Right cardiac atrium (tissue), 5 donors: Measurements from ENCODE around the gene TEPSIN. TPM values are rescaled to one million over a fixed set of nuclear protein-coding genes. Genes with fewer than 3 reads are reported as not detected.

ENCODE experiments used
- ATAC-seq, 2 donors: fragments of 200-7000 bp; cut with Tn5 transposase; one replicate each; pipeline versions ENCODE4 v1.8.0 to v1.9.1; 2020; ENCODE audit warnings: moderate library complexity in 2 of 2, mild to moderate bottlenecking in 1 of 2
- DNase-seq, 3 donors: peaks; one replicate each; pipeline ENCODE4 v3.0.0-alpha.2; 2020
- H3K27ac ChIP-seq: one replicate; pipeline ENCODE4 v1.5.1; 2013; ENCODE audit warnings: mild to moderate bottlenecking, low read length, control low read depth, moderate library complexity
- H3K27me3 ChIP-seq: one replicate; pipeline ENCODE4 v1.6.1; 2013; ENCODE audit not compliant: control insufficient read depth, insufficient read depth
- H3K4me1 ChIP-seq: one replicate; pipeline ENCODE4 v1.6.1; 2013; ENCODE audit warnings: low read length; ENCODE audit not compliant: control insufficient read depth, insufficient read depth
- H3K4me3 ChIP-seq: one replicate; pipeline ENCODE4 v1.5.1; 2013; ENCODE audit warnings: low read length, control low read depth
- H3K9me3 ChIP-seq: one replicate; pipeline ENCODE4 v1.6.1; 2013; ENCODE audit warnings: low read length; ENCODE audit not compliant: control insufficient read depth
- WGBS: extraction: QIAGEN DNeasy Blood & Tissue Kit; methylation state at CpG from one replicate; pipeline ENCODE4 v1.1.7; 2013; 5-methylcytosine and 5-hydroxymethylcytosine counted together
- intact Hi-C, 4 donors: fragments of 100-400 bp; cut with DNase I; formaldehyde crosslinking; loops; one replicate each; pipeline versions ENCODE4 v1.11.0 to v1.14.0; 2022 to 2023
- polyA plus RNA-seq: library from polyadenylated mRNA; stranded (reverse); fragments of 200-250 nt; gene quantifications from one replicate; pipeline ENCODE4 v1.2.3, GENCODE V29; 2013
- total RNA-seq, 4 donors: library from RNA; stranded (reverse); fragmentation: NEBNext Ultra II Directional; extraction: Animal tissue kit (Norgen Biotek cat#: 25700); gene quantifications; one replicate each; pipeline ENCODE4 v1.2.1, GENCODE V29; 2021
- donor health status: healthy with polysubstance abuse.
- donor health status: DM: no; HTN: yes; CAD: no.
- donor health status: DM: no; HTN: no; CAD: no.
- donor health status: DM: no; HTN: yes; CAD: no; lungs with severe emphysema.
- donor health status: DM: yes; HTN: yes; CAD: no.

The TEPSIN gene
- total and polyA plus RNA-seq, 5 donors, result 12.5 to 17.7 (median 13.2) TPM

DNA sequence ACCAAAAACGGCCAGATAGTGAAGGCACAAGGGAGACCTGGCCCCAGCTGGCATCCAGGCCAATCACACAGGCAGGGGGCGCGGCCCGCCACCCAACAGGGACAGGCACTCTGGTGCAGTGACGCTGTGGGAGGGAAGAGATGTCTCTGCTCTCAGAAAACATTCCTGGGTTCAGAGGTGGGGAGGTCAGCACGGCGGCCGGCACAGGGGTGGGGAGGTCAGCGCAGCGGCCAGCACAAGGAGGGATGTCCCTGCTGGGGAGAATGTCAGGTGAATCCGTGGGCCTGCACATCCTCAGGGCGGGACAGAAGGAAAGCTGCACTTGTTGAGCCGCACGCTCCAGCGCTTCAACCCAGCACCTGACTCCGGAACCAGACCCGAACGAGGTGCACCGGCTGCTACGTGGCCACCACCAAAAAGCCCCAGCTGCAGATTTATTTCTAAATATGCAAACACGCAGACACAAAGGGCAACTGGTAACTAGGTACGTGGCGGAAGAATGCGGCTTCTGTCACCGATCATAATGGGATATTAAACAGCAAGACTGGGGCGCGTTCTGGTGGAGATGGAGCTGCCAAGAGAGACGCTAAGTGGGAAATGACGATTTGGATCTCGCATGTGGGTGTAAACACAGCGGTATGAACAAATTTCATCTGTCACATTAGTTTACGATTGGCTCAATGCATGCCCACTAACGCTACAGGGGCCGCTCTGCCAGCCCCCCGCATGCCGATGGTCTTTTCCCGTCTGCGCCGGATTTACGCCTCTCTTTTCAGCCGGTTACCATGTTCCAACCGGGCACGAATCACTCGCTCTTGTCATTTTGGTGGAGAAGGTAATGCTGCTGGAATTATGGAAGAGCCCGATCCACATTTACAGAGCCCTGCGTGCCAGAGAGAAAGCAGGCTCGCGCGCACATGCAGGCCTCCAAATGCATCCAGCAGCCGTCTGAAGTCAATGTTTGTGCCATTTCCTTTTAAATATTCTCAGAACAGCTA, 40.7 kb upstream of the TEPSIN start:
- Histone ChIP-seq H3K27me3 (no peaks in the 10 kb centered on the region), H3K4me1 (peaks cover 4% of the 10 kb centered on the region), H3K9me3 (no peaks in the 10 kb centered on the region), H3K27ac (no peak overlapping the region), H3K4me3 (no peak overlapping the region)
- DNase-seq (peak in 2 of 3 donors; percentile 43 to 56), ATAC-seq (no peak)
- WGBS, result 96% methylated on average over 50 of the region's 50 CpGs
- intact Hi-C loops, result no loop called here

DNA sequence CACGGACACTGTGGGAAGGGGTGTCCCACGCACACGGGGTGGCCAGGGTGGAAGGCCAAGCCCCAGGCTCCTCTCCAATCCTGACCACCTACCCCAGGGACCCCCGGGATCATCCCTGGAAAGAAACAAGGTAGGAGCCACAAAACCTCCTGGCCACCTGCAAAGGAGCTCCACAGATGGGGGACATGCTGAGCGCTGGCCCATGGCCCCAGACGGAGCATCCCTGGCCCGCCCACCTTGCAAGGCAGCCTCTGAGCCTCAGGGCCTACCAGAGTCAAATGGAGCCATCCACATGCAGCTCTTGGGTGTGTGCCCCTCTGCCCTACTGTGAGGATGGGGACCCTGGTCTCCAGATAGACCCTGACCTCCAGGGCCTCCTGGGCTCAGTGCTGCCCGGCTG, 40.0 kb upstream of the TEPSIN start:
- 97% methylated on average over 8 of the region's 8 CpGs for WGBS
- Histone ChIP-seq H3K27ac (no peak overlapping the region), H3K27me3 (no peaks in the 10 kb centered on the region), H3K4me3 (no peak overlapping the region), H3K4me1 (peaks cover 4% of the 10 kb centered on the region), H3K9me3 (no peaks in the 10 kb centered on the region)
- DNase-seq, result peak in 2 of 3 donors; percentile 30 to 43
- intact Hi-C loops, result no loop called here
- ATAC-seq, result no peak

DNA sequence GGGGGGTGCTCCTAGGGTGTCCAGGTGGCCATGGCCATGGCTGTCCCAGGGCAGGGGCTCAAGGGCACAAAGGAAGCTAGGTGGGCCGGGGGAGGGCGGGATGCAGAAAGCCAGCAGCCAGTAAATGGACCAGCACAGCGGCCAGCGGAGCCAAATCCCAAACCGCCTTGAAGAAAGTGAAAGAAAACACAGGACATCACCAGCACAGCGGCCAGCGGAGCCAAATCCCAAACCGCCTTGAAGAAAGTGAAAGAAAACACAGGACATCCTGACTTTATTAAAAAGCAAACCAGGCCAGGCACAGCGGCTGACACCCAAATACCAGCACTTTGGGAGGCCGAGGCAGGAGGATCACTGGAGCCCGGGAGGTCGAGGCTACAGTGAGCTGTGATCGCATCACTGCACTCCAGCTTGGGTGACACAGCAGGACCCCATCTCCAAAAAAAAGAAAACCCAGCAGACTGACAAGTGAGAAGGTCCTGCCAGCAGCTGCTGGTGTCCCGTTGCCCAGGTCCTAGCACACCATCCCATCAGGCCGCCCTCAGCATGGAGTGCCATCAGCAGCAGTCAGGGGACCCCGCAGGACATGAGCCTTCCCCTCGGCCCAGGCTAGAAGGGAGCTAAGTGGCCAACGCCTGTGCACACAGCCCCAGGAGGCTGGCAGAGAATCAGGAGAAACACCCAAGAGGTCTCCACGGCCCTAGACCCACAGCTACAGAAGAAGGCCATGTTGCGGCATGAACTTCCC, 39.3 kb upstream of the TEPSIN start:
- Histone ChIP-seq H3K9me3 (no peaks in the 10 kb centered on the region), H3K4me3 (no peak overlapping the region), H3K27me3 (no peaks in the 10 kb centered on the region), H3K27ac (no peak overlapping the region), H3K4me1 (peaks cover 4% of the 10 kb centered on the region)
- DNase-seq (peak; percentile 82 to 94 (median 82)), ATAC-seq (peak; percentile 81 to 86)
- intact Hi-C loops, result no loop called here
- 66% methylated on average over 20 of the region's 20 CpGs for WGBS

GRCh38 chr17:81277421-81277820, 38.6 kb upstream of the TEPSIN start:
- no peak overlapping the region for H3K27ac ChIP-seq

DNA sequence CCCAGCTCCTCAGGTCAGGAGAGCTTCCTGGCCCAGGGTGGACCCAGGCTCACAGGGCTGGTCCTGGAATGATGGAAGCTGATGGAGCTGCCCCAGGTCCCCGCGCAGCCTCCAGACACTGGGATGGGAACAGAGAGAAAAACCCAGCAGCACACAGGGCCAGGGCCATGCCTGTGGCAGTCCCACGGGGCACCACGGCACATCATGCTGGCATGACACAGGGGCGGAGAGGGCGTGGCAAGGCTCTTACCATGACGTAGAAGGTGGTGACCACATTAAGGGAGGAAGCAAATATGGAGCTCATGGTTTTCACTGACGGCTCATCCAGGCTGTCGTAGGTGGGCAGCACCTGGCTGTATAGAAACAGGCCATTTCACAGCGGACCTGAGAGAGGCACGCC, 37.9 kb upstream of the TEPSIN start:
- WGBS, result 77% methylated on average over 11 of the region's 11 CpGs
- peak overlapping the region; percentile 3 for H3K27ac ChIP-seq
- peak in 1 of 2 donors; percentile 3 for ATAC-seq
- peaks cover 4% of the 10 kb centered on the region for H3K4me1 ChIP-seq
- H3K4me3 ChIP-seq, result no peak overlapping the region
- intact Hi-C loops, result no loop called here
- H3K9me3 ChIP-seq, result no peaks in the 10 kb centered on the region
- DNase-seq, result peak in 2 of 3 donors; percentile 59
- H3K27me3 ChIP-seq, result no peaks in the 10 kb centered on the region

More at GRCh38 chr17:81277421-81277820, 38.6 kb upstream of the TEPSIN start:
- Histone ChIP-seq H3K9me3 (no peaks in the 10 kb centered on the region), H3K27me3 (no peaks in the 10 kb centered on the region), H3K4me3 (no peak overlapping the region), H3K4me1 (peaks cover 4% of the 10 kb centered on the region)
- 44% methylated on average over 18 of the region's 18 CpGs for WGBS
- intact Hi-C loops, result no loop called here
- peak; percentile 88 for ATAC-seq
- peak; percentile 79 to 95 (median 93) for DNase-seq

DNA sequence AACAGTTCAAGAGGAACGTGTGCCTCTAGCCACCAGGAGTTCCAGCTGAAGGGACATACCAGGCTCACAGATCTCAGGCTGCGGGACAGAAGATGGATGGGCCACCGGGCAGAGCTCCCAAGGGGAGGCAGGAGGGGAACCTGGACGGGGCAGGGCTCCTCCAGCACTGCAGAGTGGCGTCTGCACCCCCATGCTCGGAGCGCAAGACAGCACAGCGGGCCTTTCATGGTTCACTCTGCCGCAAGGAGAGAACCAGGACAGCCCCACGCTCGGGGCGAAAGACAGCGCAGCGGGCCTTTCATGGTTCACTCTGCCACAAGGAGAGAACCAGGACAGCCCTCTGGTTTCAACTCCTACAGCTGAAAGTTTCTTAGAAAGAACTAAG, 35.6 kb upstream of the TEPSIN start:
- WGBS, result 96% methylated on average over 14 of the region's 14 CpGs
- H3K9me3 ChIP-seq, result no peaks in the 10 kb centered on the region
- H3K4me3 ChIP-seq, result no peak overlapping the region
- H3K27me3 ChIP-seq, result no peaks in the 10 kb centered on the region
- DNase-seq, result peak in 2 of 3 donors; percentile 13 to 30
- H3K4me1 ChIP-seq, result peaks cover 4% of the 10 kb centered on the region
- intact Hi-C loops, result no loop called here
- no peak overlapping the region for H3K27ac ChIP-seq
- ATAC-seq, result no peak

GRCh38 chr17:81273698-81274470, 35.0 kb upstream of the TEPSIN start:
- no peaks in the 10 kb centered on the region for H3K9me3 ChIP-seq
- H3K27ac ChIP-seq, result no peak overlapping the region
- peaks cover 4% of the 10 kb centered on the region for H3K4me1 ChIP-seq
- ATAC-seq, result no peak
- peak in 2 of 3 donors; percentile 28 to 54 for DNase-seq
- intact Hi-C loops, result no loop called here
- H3K4me3 ChIP-seq, result no peak overlapping the region
- no peaks in the 10 kb centered on the region for H3K27me3 ChIP-seq
- 95% methylated on average over 31 of the region's 31 CpGs for WGBS

GRCh38 chr17:81272616-81273015, 33.8 kb upstream of the TEPSIN start:
- peak in 2 of 3 donors; percentile 21 to 44 for DNase-seq
- Histone ChIP-seq H3K27ac (no peak overlapping the region), H3K4me3 (no peak overlapping the region), H3K9me3 (no peaks in the 10 kb centered on the region), H3K4me1 (peaks cover 4% of the 10 kb centered on the region), H3K27me3 (no peaks in the 10 kb centered on the region)
- WGBS, result 82% methylated on average over 12 of the region's 12 CpGs
- intact Hi-C loops, result no loop called here
- ATAC-seq, result no peak

- ATAC-seq (peak in 1 of 2 donors; percentile 22), DNase-seq (peak in 1 of 3 donors; percentile 22)
- H3K27me3 ChIP-seq, result no peaks in the 10 kb centered on the region
- no peak overlapping the region for H3K4me3 ChIP-seq
- WGBS, result 87% methylated on average over 12 of the region's 12 CpGs
- H3K9me3 ChIP-seq, result no peaks in the 10 kb centered on the region
- intact Hi-C loops, result no loop called here
- no peak overlapping the region for H3K27ac ChIP-seq
- H3K4me1 ChIP-seq, result no peaks in the 10 kb centered on the region
Measured at GRCh38 chr17:81271226-81271625, 32.4 kb upstream of the TEPSIN start.

DNA sequence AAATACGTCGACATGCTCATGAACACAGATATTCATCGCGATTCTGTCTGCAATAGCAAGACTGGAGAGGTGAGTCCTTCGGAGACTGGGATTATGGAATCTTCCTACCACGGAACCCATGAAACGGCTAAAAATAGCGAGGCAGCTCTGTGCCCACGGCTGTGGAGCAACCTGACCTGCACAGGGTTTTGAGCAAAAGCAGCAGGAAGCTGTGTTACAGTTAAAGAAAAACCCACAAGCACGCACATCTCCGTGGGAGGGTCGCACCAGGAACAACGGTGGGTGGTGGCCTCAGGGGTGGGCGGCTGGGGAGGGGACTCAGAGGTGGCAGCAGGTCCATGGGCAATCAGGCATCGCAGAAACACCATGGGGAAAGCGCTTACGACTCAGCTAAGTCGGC, 31.4 kb upstream of the TEPSIN start:
- Histone ChIP-seq H3K27me3 (no peaks in the 10 kb centered on the region), H3K4me3 (no peak overlapping the region), H3K4me1 (no peaks in the 10 kb centered on the region), H3K27ac (no peak overlapping the region), H3K9me3 (no peaks in the 10 kb centered on the region)
- intact Hi-C loops, result no loop called here
- 86% methylated on average over 18 of the region's 18 CpGs for WGBS
- no peak for ATAC-seq
- DNase-seq, result peak in 2 of 3 donors; percentile 27 to 32
